ENCODE data around the gene NDUFC1. TPM values are rescaled to one million over a fixed set of nuclear protein-coding genes. Genes with fewer than 3 reads are reported as not detected.

NDUFC1 gene
- polyA plus RNA-seq, 1 donor (not counting 4 experiments of a cell fraction or from before 2014, with no cell fraction given), result 52.1 TPM

DNA sequence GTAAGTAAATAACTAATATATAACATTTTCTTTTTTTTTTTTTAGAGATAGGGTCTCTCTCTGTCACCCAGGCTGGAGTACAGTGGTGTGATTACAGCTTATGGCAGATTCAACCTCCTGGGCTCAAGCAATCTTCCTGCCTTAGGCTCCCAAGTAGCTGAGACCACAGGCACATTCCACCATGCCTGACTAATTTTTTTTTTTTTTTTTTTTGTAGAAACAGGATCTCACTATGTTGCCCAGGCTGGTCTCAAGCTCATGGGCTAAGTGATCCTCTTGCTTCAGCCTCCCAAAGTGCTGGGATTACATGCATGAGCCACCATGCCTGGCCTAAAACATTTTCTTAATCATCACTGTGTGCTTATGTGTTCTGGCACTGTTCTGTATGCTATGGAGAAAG, 55.0 kb downstream of the NDUFC1 start:
- peaks cover 33% of the 10 kb centered on the region for H3K4me1 ChIP-seq (ENCODE audit: control insufficient read depth, extremely low read depth, insufficient read depth, low read length)
- H3K27ac ChIP-seq (ENCODE audit: control insufficient read depth, insufficient read depth, low read length), result no peak overlapping the region
- no peak overlapping the region for H3K4me2 ChIP-seq (ENCODE audit: control insufficient read depth, extremely low read depth, insufficient read depth, low read depth, low read length)
- no peaks in the 10 kb centered on the region for H3K9me1 ChIP-seq (ENCODE audit: control insufficient read depth, extremely low read depth, insufficient read depth, low read length)
- H3K4me3 ChIP-seq (ENCODE audit: control insufficient read depth in 2 of 3, extremely low read depth in 1 of 3, insufficient read depth in 2 of 3, low read depth in 1 of 3, low read length in 3 of 3), result no peak overlapping the region
- H3K36me3 ChIP-seq (ENCODE audit: control insufficient read depth in 2 of 2, extremely low read depth in 1 of 2, insufficient read depth in 2 of 2, low read length in 2 of 2), result no peaks in the 10 kb centered on the region
- H3K79me2 ChIP-seq (ENCODE audit: control insufficient read depth, insufficient read depth, low read length), result no peaks in the 10 kb centered on the region
- no peaks in the 10 kb centered on the region for H4K20me1 ChIP-seq (ENCODE audit: control insufficient read depth, extremely low read depth, insufficient read depth, low read length)
- DNase-seq (ENCODE audit: low read depth, low spot score), result no peak
- no peak for FAIRE-seq
- H3K9me3 ChIP-seq (ENCODE audit: control insufficient read depth, low read depth, low read length), result no peaks in the 10 kb centered on the region
- no peak overlapping the region for H3K9ac ChIP-seq (ENCODE audit: control insufficient read depth, extremely low read depth, insufficient read depth, low read length)
- no peak for TF ChIP-seq EZH2 (IDR thresholded peaks at IDR 0.05; ENCODE audit: low read length)
- TF ChIP-seq, protein P1, sequence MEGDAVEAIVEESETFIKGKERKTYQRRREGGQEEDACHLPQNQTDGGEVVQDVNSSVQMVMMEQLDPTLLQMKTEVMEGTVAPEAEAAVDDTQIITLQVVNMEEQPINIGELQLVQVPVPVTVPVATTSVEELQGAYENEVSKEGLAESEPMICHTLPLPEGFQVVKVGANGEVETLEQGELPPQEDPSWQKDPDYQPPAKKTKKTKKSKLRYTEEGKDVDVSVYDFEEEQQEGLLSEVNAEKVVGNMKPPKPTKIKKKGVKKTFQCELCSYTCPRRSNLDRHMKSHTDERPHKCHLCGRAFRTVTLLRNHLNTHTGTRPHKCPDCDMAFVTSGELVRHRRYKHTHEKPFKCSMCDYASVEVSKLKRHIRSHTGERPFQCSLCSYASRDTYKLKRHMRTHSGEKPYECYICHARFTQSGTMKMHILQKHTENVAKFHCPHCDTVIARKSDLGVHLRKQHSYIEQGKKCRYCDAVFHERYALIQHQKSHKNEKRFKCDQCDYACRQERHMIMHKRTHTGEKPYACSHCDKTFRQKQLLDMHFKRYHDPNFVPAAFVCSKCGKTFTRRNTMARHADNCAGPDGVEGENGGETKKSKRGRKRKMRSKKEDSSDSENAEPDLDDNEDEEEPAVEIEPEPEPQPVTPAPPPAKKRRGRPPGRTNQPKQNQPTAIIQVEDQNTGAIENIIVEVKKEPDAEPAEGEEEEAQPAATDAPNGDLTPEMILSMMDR (optimal IDR thresholded peaks at IDR 0.05 in 1 of 3, IDR thresholded peaks at IDR 0.05 in 1 of 3, conservative IDR thresholded peaks at IDR 0.05 in 1 of 3; ENCODE audit: extremely low read depth in 1 of 3, insufficient read depth in 2 of 3, low read length in 3 of 3), result no peak
- no peaks in the 10 kb centered on the region for H3K27me3 ChIP-seq (ENCODE audit: control insufficient read depth, extremely low read depth, insufficient read depth, low read length)
- dilution Hi-C loops (cut with MboI; ENCODE audit: extremely low pct_ligation_motif_present, low sequenced_read_pairs), result no loop called here
- H2AFZ ChIP-seq (ENCODE audit: control insufficient read depth, low read length), result no peak overlapping the region

DNA sequence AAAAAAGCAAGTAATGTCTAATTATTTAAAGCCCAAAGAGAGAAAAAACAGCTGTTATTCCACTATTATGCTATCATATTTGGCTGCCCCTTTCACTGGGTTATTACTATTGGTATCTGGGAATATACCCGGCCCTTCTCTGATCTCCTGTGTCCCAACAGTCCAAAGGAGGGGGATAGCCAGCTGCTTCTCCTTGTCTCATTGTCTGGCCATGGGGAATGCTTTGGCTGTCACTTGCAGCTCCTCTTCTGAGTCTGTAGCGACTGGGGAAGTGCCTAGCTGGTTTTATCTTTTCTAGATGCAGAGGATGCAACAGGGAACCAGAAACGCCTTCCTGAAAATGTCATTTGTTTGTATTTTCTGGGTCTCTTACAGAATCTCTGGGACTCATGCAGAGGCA, 56.1 kb downstream of the NDUFC1 start:
- DNase-seq (ENCODE audit: low read depth, low spot score) (no peak), FAIRE-seq (no peak)
- no peak overlapping the region for H2AFZ ChIP-seq (ENCODE audit: control insufficient read depth, low read length)
- H3K9ac ChIP-seq (ENCODE audit: control insufficient read depth, extremely low read depth, insufficient read depth, low read length), result no peak overlapping the region
- H3K36me3 ChIP-seq (ENCODE audit: control insufficient read depth in 2 of 2, extremely low read depth in 1 of 2, insufficient read depth in 2 of 2, low read length in 2 of 2), result no peaks in the 10 kb centered on the region
- H3K9me3 ChIP-seq (ENCODE audit: control insufficient read depth, low read depth, low read length), result no peaks in the 10 kb centered on the region
- no peak overlapping the region for H3K4me3 ChIP-seq (ENCODE audit: control insufficient read depth in 2 of 3, extremely low read depth in 1 of 3, insufficient read depth in 2 of 3, low read depth in 1 of 3, low read length in 3 of 3)
- H3K27ac ChIP-seq (ENCODE audit: control insufficient read depth, insufficient read depth, low read length), result no peak overlapping the region
- TF ChIP-seq, protein P1 (optimal IDR thresholded peaks at IDR 0.05 in 1 of 3, IDR thresholded peaks at IDR 0.05 in 1 of 3, conservative IDR thresholded peaks at IDR 0.05 in 1 of 3; ENCODE audit: extremely low read depth in 1 of 3, insufficient read depth in 2 of 3, low read length in 3 of 3), result no peak
- no peak for TF ChIP-seq EZH2 (IDR thresholded peaks at IDR 0.05; ENCODE audit: low read length)
- H3K79me2 ChIP-seq (ENCODE audit: control insufficient read depth, insufficient read depth, low read length), result no peaks in the 10 kb centered on the region
- no peaks in the 10 kb centered on the region for H4K20me1 ChIP-seq (ENCODE audit: control insufficient read depth, extremely low read depth, insufficient read depth, low read length)
- dilution Hi-C loops (cut with MboI; ENCODE audit: extremely low pct_ligation_motif_present, low sequenced_read_pairs), result no loop called here
- H3K4me2 ChIP-seq (ENCODE audit: control insufficient read depth, extremely low read depth, insufficient read depth, low read depth, low read length), result no peak overlapping the region
- H3K4me1 ChIP-seq (ENCODE audit: control insufficient read depth, extremely low read depth, insufficient read depth, low read length), result peaks cover 36% of the 10 kb centered on the region
- no peaks in the 10 kb centered on the region for H3K27me3 ChIP-seq (ENCODE audit: control insufficient read depth, extremely low read depth, insufficient read depth, low read length)
- no peaks in the 10 kb centered on the region for H3K9me1 ChIP-seq (ENCODE audit: control insufficient read depth, extremely low read depth, insufficient read depth, low read length)

All from keratinocyte (primary cell).